HG03196 (cell line): ENCODE results near the gene TALDO1.

Source experiments
- ATAC-seq: cut with Tn5 transposase; IDR thresholded peaks from one replicate; pipeline ENCODE4 v1.9.1; 2021; ENCODE audit not compliant: unreplicated experiment

The TALDO1 gene

GRCh38 chr11:786235-787083 lies 39.2 kb downstream of the TALDO1 start:
- no peak for ATAC-seq

DNA sequence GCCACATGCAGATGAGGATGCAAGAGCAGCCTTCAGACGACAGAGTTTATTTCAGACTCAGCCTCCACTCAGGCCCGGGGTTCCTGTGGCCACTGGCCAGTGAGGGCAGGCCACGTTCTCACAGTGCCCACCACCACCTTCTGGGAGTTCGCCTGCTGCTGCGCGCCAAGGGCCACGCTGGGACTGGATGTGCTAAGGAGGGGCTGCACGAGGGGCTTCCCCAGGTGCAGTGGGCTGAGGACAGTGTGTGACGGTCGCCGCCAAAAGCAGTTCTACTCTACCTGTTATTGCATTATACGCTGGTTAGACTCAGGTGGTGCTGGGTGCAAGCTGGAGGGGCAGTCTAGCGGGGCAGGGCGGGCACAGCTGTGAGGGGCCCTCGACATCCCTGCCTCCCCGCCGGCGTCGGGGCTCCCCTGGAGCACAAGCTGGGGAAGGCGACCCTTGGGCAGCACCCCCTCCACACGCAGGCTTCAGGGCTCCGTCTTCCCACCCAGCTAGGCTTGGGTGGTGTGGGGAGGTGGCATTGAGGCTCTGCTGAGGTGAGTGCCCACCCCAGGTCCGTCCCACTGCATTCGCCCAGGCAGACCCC lies 39.9 kb downstream of the TALDO1 start:
- ATAC-seq = no peak

DNA sequence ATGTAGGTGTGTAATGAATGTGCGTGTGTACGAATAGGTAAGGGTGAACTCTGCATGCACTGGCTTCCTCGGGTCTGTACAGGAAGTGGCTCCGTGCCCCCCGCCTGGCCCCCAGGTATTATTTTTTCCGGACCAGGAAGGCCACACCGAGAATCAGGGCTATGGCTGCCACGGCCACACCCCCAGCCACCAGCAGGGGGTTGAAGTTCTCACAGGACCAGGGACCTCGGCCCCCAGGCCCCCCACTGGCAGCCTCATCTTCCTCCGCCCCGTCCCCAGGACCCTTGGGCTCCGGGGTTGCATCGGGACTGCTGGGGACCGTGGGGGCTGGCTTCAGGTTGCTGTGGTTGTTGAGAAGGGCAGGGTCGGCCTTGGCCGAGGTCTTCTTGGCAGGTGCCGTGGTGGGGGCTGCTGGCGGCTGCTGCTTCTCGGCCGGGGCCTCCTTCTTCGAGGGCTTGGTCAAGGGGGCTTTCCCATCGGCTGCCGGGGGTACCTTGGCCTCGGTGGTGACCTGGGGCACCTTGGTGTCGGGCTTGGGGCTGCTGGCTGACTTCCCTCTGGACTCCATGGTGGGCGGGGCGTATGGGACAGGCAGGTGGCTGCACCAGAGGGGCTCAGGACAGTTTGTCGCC lies 40.9 kb downstream of the TALDO1 start:
- ATAC-seq = no peak

- ATAC-seq = no peak
Observed at GRCh38 chr11:788953-789940, 42.0 kb downstream of the TALDO1 start.

- ATAC-seq = no peak
Observed at GRCh38 chr11:789943-790342, 42.7 kb downstream of the TALDO1 start, which contains the start of gene CEND1. TSS of gene CEND1 (minus strand) at chr11:790090. CDS start at chr11:788576, 1,514 bp downstream.

- no peak for ATAC-seq
Observed at GRCh38 chr11:790721-791564, 43.7 kb downstream of the TALDO1 start.

- ATAC-seq = no peak
Observed at GRCh38 chr11:791658-792534, 44.6 kb downstream of the TALDO1 start.

DNA sequence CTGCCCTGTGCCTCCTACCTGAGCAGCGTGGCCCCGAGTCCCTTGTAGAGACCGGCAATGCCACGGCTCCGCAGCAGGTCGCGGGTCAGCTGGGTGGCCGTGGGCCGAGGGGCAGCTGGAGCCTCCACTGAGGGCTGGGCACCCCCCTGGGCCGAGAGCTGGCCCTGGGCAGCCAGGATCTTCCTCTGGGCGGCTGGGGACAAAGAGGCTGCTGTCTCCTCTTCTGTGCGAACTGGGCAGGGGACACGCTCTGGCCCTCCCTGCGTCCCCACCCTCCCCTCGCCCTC lies 45.2 kb downstream of the TALDO1 start:
- no peak for ATAC-seq

GRCh38 chr11:792873-793272 lies 45.6 kb downstream of the TALDO1 start:
- no peak for ATAC-seq

DNA sequence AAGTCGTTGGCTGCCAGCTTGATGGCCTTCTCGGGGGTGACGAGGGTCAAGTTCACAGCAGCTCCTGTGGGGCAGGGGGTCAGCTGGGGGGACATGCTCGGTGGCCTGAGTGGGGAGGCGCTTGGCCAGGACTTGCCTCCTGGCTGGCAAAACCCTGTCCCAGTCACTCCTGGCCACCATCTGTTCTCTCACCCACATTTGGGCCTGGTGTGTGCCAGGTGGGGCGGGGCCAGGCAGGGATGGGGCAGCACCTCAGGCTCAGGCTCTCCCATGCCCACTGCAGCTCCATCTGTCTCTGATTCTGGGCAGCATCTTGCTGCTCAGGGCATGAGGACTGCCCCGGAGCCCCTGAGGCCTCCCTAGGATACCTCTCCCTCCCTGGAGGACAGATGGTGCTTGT lies 46.3 kb downstream of the TALDO1 start:
- ATAC-seq = no peak

DNA sequence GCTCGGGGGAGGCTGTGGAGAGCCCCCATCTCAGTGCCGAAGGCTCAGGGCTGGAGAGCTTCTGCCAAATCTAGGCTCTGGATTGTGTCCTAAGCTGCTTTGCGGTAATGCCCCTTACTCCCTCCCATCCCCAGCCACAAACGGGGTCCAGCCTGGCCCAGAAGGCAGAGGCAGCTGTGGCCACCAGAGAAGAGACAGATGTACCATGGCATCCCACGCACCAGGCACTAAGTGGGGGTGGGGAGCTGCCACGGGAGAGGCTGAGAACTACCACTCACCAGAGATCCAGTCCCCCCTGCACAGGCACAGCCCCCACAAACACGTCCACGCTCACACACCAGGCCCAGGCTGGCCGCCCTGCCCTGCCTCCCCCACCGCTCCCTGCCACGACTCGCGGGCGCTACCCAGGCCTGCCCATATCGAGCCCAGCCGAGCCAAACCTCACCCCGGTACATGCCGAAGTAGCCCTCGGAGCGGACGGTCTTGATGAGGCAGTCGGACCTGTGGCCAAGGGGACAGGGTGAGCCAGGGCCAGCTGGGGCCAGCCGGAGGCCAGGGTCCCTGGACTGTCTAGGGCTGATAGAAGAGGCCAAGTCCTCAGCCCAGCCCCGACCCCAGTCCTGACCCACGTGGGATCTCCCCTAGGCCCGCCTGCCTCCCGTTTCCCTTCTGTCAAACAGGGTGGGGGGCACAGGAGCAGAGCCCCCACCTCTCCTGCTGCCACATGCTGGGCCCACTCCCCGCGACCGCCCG lies 46.9 kb downstream of the TALDO1 start:
- ATAC-seq = no peak

GRCh38 chr11:794766-795633 lies 47.7 kb downstream of the TALDO1 start:
- no peak for ATAC-seq

GRCh38 chr11:795634-796564 lies 48.6 kb downstream of the TALDO1 start:
- ATAC-seq = peak; percentile 23

- no peak for ATAC-seq
Observed at GRCh38 chr11:796565-797295, 49.5 kb downstream of the TALDO1 start.

- peak; percentile 37 for ATAC-seq
Observed at GRCh38 chr11:797296-798092, 50.2 kb downstream of the TALDO1 start.
